HepG2 (cell line): ENCODE measurements around the gene ARHGEF16.

Source experiments
- MEF2D ChIP-seq: sonication (generic); formaldehyde crosslinking; IDR thresholded peaks from 2 replicates; pipeline ENCODE4 v1.5.1; 2020; ENCODE audit warnings: mild to moderate bottlenecking, missing genetic modification reagents
- RFX5 ChIP-seq: IDR thresholded peaks from 2 replicates; pipeline ENCODE4 v1.6.1; 2011; ENCODE audit warnings: low read depth, low read length, improper control_type of control experiment
- TCF7 ChIP-seq: sonication (generic); IDR thresholded peaks from 2 replicates; pipeline ENCODE4 v1.6.1; 2016; ENCODE audit warnings: antibody characterized with exemption, low read depth
- ZBTB20 ChIP-seq: sonication (generic); formaldehyde crosslinking; IDR thresholded peaks from 2 replicates; pipeline ENCODE4 v1.8.1; 2023; ENCODE audit warnings: missing genetic modification reagents, low read depth, mild to moderate bottlenecking, borderline replicate concordance
- ZNF253 ChIP-seq: sonication (generic); formaldehyde crosslinking; IDR thresholded peaks from 2 replicates; pipeline ENCODE4 v1.8.0; 2022; ENCODE audit warnings: mild to moderate bottlenecking, missing genetic modification reagents, borderline replicate concordance

DNA sequence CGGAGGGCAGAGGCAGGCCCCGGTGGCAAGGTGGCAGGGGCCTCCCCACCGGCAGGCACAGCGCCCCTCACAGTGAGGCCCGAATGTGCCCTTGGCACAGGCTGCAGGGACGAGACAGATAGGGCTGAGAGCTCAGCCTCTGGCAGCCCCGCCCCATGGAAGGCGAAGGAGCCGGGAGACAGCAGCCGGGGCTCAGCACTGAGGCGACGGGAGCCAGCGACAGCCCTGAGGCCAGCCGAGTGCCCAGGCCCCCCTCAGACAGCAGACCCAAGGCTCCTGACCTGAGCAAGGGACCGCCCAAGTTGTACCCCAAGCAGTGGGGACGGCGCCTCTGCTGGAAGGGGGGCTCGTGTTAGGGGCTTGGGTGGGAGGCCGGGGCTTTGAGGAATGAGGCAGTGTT is 43.1 kb downstream of the ARHGEF16 start:
- TF ChIP-seq MEF2D: no peak
- TF ChIP-seq TCF7: no peak
- no peak for TF ChIP-seq RFX5
- no peak for TF ChIP-seq ZBTB20 (CRISPR knock-in tag)
- no peak for TF ChIP-seq ZNF253
